Activated naive CD8-positive, alpha-beta T cell treated with anti-CD3 and anti-CD28 coated beads for 36 hours (primary cell): ENCODE results near the gene RNPEP. TPM values are rescaled to one million over a fixed set of nuclear protein-coding genes. Genes with fewer than 3 reads are reported as not detected.

Source experiments
- DNase-seq: peaks from one replicate; pipeline ENCODE4 v3.0.0; 2021
- H3K27ac Mint-ChIP-seq: one replicate; pipeline ENCODE4 v1.8.0; 2022; ENCODE audit warnings: mild to moderate bottlenecking, moderate library complexity, mixed read lengths
- H3K27me3 Mint-ChIP-seq: one replicate; pipeline ENCODE4 v1.8.0; 2022; ENCODE audit warnings: mild to moderate bottlenecking, mixed read lengths
- H3K36me3 Mint-ChIP-seq: one replicate; pipeline ENCODE4 v1.8.0; 2021; ENCODE audit warnings: mild to moderate bottlenecking, mixed read lengths
- H3K4me1 Mint-ChIP-seq: one replicate; pipeline ENCODE4 v1.8.0; 2021; ENCODE audit warnings: mixed read lengths
- H3K4me3 Mint-ChIP-seq: one replicate; pipeline ENCODE4 v1.8.0; 2022; ENCODE audit warnings: mild to moderate bottlenecking, moderate library complexity, mixed read lengths
- H3K9me3 Mint-ChIP-seq: one replicate; pipeline ENCODE4 v1.8.0; 2022; ENCODE audit warnings: mixed read lengths
- total RNA-seq, 2 experiments: library from RNA; stranded (reverse); gene quantifications; one replicate each; pipeline ENCODE4 v1.2.3, GENCODE V29; 2021

RNPEP gene
- total RNA-seq, 2 experiments from 2014 or later, result 33.1 to 34.0 TPM

DNA sequence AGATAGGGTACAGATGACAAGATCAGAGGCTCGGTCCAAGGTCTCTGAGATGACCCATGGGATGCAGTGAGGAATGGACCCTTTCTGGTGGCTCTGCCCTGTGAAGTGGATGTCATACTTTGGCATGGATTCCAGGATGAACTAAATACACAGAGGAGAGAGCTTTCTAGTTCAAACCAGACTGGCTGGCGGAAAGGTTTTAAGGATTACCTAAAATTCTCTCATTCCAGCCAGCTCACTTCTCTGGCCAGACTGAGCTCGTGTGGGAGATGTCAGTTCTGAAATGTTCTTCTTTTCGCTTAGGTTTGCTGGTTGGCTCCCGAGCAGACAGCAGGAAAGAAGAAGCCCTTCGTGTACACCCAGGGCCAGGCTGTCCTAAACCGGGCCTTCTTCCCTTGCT lies 6.2 kb downstream of the RNPEP start:
- DNase-seq, result no peak
- Mint-ChIP-seq H3K36me3 (peaks cover 12% of the 10 kb centered on the region), H3K4me1 (peaks cover 10% of the 10 kb centered on the region), H3K27me3 (no peaks in the 10 kb centered on the region), H3K9me3 (no peaks in the 10 kb centered on the region), H3K4me3 (no peak overlapping the region), H3K27ac (no peak overlapping the region)

DNA sequence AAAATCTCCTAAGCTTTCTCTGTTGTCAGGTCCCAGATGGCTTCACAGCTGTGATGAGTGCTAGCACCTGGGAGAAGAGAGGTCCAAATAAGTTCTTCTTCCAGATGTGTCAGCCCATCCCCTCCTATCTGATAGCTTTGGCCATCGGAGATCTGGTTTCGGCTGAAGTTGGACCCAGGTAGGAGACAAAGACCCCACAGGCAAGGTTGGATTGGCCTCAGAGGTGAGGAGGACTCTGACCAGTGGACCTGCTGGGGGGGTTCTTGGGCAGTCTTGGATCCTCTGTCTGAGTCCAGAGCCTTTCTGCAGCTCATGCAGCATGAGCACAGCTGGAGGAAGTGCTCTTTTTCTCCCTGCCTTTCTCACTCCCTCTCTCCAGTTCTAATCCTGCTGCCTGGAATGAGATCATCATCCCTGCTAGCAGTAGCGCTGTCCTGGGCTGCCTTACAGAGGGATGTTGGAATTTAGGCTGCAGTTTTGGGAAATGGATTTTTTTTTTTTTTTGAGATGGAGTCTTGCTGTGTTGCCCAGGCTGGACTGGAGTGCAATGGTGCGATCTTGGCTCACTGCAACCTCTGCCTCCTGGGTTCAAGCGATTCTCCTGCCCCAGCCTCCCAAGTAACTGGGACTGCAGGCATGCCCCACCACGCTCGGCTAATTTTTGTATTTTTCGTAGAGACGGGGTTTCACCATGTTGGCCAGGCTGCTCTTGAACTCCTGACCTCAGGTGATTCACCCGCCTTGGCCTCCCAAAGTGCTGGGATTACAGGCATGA lies 7.1 kb downstream of the RNPEP start:
- Mint-ChIP-seq H3K9me3 (no peaks in the 10 kb centered on the region), H3K27ac (no peak overlapping the region), H3K4me1 (peaks cover under 1% of the 10 kb centered on the region), H3K27me3 (no peaks in the 10 kb centered on the region), H3K36me3 (peaks cover 15% of the 10 kb centered on the region), H3K4me3 (no peak overlapping the region)
- DNase-seq, result no peak

DNA sequence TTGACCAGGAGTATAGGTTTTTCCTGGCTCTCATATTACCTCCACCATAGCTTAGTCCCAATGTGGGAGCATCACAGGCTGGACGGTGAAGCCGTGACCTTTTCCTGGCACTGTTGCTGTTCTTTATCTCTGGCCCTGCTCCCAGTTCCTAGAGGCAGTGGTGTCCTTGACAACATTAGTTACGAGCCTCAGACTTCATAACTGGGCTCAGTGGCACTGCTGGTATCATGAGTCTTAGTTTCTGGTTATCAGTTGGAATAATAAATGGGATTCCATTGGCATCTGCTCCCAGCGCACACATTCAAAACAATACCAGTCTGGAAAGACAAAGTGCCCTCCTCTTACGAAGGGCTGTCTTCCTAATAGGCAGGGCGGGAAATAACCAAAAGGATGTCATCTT lies 8.0 kb downstream of the RNPEP start:
- no peak for DNase-seq
- Mint-ChIP-seq H3K36me3 (peaks cover 15% of the 10 kb centered on the region), H3K4me1 (no peaks in the 10 kb centered on the region), H3K4me3 (no peak overlapping the region), H3K27me3 (no peaks in the 10 kb centered on the region), H3K27ac (no peak overlapping the region), H3K9me3 (no peaks in the 10 kb centered on the region)

DNA sequence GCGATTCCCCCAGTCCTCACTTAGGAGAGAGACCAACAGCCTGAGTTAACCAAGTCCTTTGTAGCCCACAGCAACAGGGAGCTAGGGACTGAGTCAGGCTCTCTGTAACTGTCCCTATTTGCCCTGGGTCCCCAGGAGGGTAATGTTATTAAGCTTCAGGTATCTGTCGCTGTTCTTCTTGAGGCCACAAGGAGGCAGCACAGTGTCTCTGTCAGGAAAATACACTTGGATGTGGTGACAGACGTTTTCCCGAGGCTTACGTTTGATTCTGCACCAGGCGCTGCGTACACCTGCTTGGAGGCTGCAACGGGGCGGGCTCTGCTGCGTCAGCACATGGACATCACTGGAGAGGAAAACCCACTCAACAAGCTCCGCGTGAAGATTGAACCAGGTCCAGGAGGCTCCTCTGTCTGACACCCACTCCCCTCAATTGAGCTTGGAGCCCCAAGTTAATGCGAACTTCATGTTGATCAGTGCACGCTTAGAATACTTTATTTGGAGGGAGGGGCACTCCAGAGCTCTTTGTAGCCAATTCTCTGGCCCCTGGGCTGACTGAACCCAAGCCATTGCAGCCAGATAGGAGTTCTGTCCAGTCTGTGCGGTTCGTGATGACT lies 17.3 kb downstream of the RNPEP start:
- no peaks in the 10 kb centered on the region for H3K27me3 Mint-ChIP-seq
- peak; percentile 10 for DNase-seq
- H3K4me1 Mint-ChIP-seq, result no peaks in the 10 kb centered on the region
- H3K9me3 Mint-ChIP-seq, result no peaks in the 10 kb centered on the region
- H3K4me3 Mint-ChIP-seq, result no peak overlapping the region
- peaks cover 6% of the 10 kb centered on the region for H3K36me3 Mint-ChIP-seq
- no peak overlapping the region for H3K27ac Mint-ChIP-seq

DNA sequence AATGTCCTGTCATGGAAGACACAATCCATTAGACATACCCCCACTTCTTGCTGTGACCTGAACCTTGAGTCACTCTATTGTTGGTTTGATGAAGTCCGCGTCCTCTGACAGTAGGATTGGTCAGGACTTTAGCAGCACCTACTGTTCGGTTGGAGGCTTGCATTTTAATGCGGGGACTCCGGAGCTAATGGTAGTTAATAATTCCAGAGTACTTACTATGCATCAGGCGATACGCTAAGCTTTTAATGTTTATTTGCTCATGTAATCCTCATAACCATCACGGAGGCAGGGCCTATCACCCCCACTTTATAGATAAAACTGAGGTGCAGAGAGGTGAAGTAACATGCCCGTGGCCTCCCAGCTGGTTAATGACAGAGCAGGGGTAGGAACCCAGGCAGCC lies 20.1 kb downstream of the RNPEP start:
- peaks cover 11% of the 10 kb centered on the region for H3K36me3 Mint-ChIP-seq
- no peak overlapping the region for H3K4me3 Mint-ChIP-seq
- no peaks in the 10 kb centered on the region for H3K4me1 Mint-ChIP-seq
- no peak overlapping the region for H3K27ac Mint-ChIP-seq
- no peaks in the 10 kb centered on the region for H3K27me3 Mint-ChIP-seq
- no peaks in the 10 kb centered on the region for H3K9me3 Mint-ChIP-seq
- no peak for DNase-seq

DNA sequence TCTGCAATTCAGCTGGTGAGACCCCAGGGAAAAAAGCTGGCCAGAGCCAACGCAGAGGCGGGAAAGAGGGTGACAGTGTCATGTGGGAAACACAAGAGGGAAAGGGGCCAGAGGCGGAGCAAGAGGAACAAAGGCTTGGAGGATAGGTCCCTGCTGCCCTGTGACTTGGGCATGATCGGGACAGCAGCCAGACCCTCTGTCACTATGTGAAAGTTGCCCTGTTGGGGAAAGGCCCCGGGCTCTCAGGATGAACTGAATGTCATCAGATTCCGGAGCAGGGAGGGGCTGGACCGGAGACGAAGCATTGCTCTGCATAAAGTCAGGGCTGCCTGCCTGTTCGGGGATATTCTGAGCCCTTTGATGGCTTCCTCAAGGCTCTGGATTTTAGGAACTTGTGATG lies 22.3 kb downstream of the RNPEP start:
- no peak for DNase-seq
- H3K36me3 Mint-ChIP-seq, result peaks cover 7% of the 10 kb centered on the region

DNA sequence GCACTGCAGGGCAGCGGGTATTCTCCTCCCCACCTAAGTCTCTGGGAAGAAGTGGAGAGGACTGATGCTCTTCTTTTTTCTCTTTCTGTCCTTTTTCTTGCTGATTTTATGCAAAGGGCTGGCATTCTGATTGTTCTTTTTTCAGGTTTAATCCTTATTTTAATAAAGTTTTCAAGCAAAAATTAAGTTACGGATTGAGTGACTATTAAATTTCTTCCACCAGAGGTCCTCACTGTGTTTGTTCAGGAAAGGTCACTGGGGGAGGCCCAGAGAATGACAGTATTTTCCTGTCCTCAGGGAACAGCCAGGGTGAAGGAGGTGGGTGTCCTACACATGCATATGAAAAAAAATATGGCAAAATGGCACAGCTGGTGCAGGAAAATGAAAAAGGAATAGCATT lies 23.5 kb downstream of the RNPEP start:
- no peaks in the 10 kb centered on the region for H3K4me1 Mint-ChIP-seq
- H3K4me3 Mint-ChIP-seq, result no peak overlapping the region
- H3K36me3 Mint-ChIP-seq, result peaks cover 6% of the 10 kb centered on the region
- no peaks in the 10 kb centered on the region for H3K27me3 Mint-ChIP-seq
- no peak for DNase-seq
- H3K27ac Mint-ChIP-seq, result no peak overlapping the region
- H3K9me3 Mint-ChIP-seq, result no peaks in the 10 kb centered on the region

More for the DNA sequence above, 22.3 kb downstream of the RNPEP start:
- H3K27ac Mint-ChIP-seq, result no peak overlapping the region
- H3K9me3 Mint-ChIP-seq, result no peaks in the 10 kb centered on the region
- no peaks in the 10 kb centered on the region for H3K4me1 Mint-ChIP-seq
- no peak overlapping the region for H3K4me3 Mint-ChIP-seq
- H3K27me3 Mint-ChIP-seq, result no peaks in the 10 kb centered on the region

DNA sequence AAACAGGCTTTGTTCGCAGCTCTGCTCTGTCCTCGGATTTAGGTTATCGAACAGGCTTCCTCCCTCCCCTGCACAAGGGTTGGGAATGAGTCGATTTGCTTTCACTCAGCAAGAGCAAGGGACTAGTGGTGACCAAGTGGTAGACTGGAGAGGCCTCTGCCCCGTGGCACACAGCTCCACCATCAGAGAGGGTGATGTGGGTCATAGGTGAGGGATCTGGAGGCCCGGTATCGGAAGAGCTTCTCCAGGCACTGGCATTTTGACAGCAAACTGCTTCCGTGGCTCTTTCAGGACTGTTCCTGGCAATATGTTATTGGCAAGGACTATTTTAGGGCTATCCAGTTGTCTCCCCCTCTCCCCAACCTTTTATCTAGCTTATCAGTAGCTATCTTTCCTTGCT lies 24.9 kb downstream of the RNPEP start:
- Mint-ChIP-seq H3K9me3 (no peaks in the 10 kb centered on the region), H3K36me3 (peaks cover 6% of the 10 kb centered on the region), H3K4me3 (no peak overlapping the region), H3K27me3 (no peaks in the 10 kb centered on the region), H3K4me1 (no peaks in the 10 kb centered on the region), H3K27ac (no peak overlapping the region)
- no peak for DNase-seq

DNA sequence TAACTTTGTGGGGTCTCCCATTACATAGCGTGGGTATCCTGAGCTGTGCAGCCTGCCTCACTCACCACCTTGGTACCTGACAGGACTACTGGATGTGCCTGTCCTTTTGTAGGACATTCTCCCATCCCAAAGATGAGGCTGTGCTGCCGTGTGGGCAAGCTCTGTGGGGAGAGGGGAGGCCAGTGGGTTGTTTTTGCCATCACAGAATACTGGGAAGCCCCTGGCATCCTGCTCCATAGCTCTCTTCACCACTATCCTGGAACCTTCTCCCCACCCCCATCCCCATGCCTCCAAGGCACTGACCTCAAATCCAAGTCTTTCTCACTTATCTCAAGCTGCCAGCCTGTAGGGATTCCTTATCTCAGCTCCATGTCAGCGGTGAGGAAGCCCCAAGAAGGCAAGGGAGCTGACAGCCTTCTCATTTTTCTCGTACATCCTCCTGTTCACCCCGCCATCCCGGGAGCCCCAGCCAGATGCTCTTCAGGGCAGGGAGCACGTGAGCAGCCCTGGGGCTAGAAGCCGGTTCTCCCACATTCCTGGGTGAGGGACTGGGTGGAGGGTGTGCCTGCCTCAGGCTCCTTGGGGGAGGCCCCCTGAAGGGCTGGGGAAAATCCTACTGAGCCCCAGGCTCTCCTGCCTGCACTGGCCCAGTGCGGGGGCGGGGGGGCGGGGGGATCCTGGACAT lies 25.5 kb downstream of the RNPEP start:
- H3K4me1 Mint-ChIP-seq, result no peaks in the 10 kb centered on the region
- no peak overlapping the region for H3K4me3 Mint-ChIP-seq
- no peak for DNase-seq
- no peaks in the 10 kb centered on the region for H3K27me3 Mint-ChIP-seq
- H3K36me3 Mint-ChIP-seq, result peaks cover 6% of the 10 kb centered on the region
- H3K27ac Mint-ChIP-seq, result no peak overlapping the region
- H3K9me3 Mint-ChIP-seq, result no peaks in the 10 kb centered on the region

DNA sequence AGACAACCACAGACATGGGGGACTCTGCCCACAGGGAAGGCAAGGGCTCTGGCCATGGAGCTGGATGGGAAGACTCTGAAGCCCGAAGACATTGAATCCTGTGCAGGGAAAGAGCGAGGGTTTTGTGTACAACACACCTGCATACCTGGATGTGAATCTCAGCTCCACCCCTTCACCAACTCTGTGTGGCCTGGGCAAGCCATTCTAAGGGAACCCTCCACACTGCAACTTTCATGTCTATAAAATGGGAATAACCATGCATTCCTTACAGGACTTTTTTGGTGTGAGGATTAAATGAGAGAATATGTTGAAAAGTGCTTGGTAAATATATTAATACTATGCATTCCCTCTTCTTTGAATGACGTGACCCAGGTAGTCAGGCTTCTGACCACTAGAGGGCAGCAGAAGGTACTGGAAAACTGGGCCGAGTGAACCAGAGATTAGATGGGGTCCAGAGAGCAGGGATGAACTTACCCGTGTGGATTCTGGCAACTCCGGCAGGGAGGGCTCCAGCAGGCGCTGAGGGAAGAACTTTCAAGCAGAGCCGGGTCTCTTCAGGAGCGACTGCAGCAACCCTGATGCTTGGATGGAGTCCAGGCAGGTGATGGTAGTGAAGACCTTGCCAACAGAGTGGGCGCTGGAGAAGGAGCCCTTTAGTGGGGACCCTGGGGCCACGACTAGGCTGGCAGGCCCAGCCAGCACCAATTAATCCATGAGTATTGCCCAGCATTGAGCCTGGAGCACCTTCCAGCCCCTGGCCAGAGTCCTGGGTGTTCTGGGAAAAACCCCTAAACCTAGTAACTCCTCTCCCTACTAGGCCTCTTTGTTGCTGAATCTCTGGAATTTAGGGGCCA lies 27.1 kb downstream of the RNPEP start:
- H3K9me3 Mint-ChIP-seq, result no peaks in the 10 kb centered on the region
- no peaks in the 10 kb centered on the region for H3K4me1 Mint-ChIP-seq
- no peak overlapping the region for H3K4me3 Mint-ChIP-seq
- peaks cover 5% of the 10 kb centered on the region for H3K36me3 Mint-ChIP-seq
- H3K27me3 Mint-ChIP-seq, result no peaks in the 10 kb centered on the region
- peak; percentile 49 for DNase-seq
- H3K27ac Mint-ChIP-seq, result no peak overlapping the region

DNA sequence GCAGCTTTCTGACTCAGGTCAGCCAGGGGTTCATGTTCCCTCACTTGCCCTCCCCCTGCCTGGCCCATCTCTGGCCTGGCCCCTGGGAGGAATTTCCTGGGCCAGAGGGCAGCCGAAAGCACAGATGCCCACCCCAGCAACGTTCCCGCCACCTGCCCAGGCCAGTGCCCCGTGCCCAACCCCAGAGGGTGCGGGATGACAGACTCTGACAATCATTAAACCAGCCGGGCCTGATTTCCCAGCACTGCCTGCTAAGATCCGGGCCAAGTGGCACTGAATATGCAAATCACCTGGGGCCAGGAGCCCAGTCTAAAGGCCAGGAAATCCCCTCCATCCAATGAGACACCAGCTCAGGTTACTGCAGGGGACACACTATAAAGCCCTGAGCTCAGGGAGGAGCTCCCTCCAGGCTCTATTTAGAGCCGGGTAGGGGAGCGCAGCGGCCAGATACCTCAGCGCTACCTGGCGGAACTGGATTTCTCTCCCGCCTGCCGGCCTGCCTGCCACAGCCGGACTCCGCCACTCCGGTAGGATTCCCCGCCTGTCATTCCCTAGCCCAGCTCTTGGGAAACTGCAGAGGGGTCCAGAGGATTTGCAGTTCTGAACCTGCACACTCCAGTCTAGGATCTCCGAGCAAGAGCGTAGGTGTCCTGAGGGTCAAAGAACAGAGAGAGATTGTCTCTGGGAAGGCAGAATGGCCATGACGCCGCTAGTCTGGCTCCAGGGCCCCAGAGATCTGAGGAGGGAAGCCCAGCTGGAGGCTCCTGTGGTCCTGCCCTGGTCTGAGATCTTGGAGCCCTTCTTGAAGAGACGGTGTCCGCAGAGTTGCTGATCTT lies 27.9 kb downstream of the RNPEP start, which contains the start of gene ELF3:
Gene ELF3 (plus strand): TSS at position 408 of the 836 bp plus-strand sequence. CDS start 550 bp downstream, outside the sequence.
- H3K4me1 Mint-ChIP-seq, result no peaks in the 10 kb centered on the region
- H3K9me3 Mint-ChIP-seq, result no peaks in the 10 kb centered on the region
- H3K27me3 Mint-ChIP-seq, result no peaks in the 10 kb centered on the region
- H3K36me3 Mint-ChIP-seq, result peaks cover 1% of the 10 kb centered on the region
- no peak within 1 kb of the TSS for H3K27ac Mint-ChIP-seq
- no peak for DNase-seq
- H3K4me3 Mint-ChIP-seq, result no peak within 1 kb of the TSS

DNA sequence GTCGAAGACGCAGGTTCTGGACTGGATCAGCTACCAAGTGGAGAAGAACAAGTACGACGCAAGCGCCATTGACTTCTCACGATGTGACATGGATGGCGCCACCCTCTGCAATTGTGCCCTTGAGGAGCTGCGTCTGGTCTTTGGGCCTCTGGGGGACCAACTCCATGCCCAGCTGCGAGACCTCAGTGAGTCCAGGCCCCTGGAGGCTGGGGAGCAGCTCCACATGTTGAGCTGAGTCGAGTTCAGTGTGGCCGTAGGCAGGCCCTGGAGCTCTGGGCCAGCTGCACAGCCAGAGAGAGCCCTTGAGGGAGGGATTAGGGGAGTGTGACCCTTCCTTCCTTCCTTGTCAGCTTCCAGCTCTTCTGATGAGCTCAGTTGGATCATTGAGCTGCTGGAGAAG lies 29.5 kb downstream of the RNPEP start:
- H3K4me3 Mint-ChIP-seq, result no peak overlapping the region
- H3K27ac Mint-ChIP-seq, result no peak overlapping the region
- H3K36me3 Mint-ChIP-seq, result no peaks in the 10 kb centered on the region
- no peaks in the 10 kb centered on the region for H3K4me1 Mint-ChIP-seq
- no peak for DNase-seq
- H3K27me3 Mint-ChIP-seq, result peaks cover 2% of the 10 kb centered on the region
- no peaks in the 10 kb centered on the region for H3K9me3 Mint-ChIP-seq

DNA sequence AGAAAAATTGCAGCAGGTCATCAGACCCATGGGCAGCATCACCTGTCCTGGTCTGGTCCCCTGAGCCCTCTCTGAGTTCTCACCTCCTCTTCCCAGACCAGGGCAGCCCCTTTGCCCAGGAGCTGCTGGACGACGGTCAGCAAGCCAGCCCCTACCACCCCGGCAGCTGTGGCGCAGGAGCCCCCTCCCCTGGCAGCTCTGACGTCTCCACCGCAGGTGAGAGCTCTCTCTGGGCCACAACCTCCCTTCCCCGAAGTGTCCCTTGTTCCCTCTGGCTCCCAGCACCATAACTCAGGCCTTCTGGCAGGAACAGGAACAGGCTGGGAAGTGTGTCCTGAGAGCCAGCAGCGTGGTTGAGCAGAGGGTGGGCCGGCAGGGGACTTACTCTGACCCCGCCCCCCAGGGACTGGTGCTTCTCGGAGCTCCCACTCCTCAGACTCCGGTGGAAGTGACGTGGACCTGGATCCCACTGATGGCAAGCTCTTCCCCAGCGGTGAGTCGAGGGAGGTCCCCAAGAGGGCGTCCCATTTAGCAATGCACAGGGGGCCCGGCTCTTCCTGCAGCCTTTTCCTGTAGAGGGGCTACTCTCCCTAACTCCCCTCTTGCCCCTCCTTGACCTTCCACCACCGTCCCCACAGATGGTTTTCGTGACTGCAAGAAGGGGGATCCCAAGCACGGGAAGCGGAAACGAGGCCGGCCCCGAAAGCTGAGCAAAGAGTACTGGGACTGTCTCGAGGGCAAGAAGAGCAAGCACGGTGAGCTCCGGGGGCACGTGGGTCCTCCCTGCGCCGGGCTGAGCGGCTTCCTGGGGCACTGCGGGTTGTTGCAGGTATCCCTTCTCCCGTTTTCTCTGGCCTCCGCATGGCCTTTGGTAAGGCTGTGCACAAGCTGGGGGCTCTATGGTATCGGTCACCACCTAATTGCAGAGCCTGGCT lies 30.4 kb downstream of the RNPEP start:
- DNase-seq, result no peak
- Mint-ChIP-seq H3K27me3 (peaks cover 4% of the 10 kb centered on the region), H3K27ac (no peak overlapping the region), H3K36me3 (no peaks in the 10 kb centered on the region), H3K4me3 (no peak overlapping the region), H3K9me3 (no peaks in the 10 kb centered on the region), H3K4me1 (no peaks in the 10 kb centered on the region)
